CD4-positive, alpha-beta T cell (primary cell): ENCODE results near the gene ZNF200. TPM values are rescaled to one million over a fixed set of nuclear protein-coding genes. Genes with fewer than 3 reads are reported as not detected.

Experiments used
- ATAC-seq: fragments of 200-7000 bp; cut with Tn5 transposase; one replicate; pipeline ENCODE4 v1.10.0; 2022; ENCODE audit warnings: mild to moderate bottlenecking; ENCODE audit not compliant: poor library complexity
- CTCF ChIA-PET: fragments of 350-600 bp; sonication (Branson Sonifier 250); formaldehyde crosslinking; loops from one replicate; lab custom pipeline; 2021; ENCODE audit warnings: antibody characterized with exemption, inconsistent platforms; lab: Charles Lee
- POLR2A ChIA-PET: fragments of 350-600 bp; sonication (Branson Sonifier 250); formaldehyde crosslinking; loops from one replicate; lab custom pipeline; 2021; ENCODE audit warnings: antibody characterized with exemption, inconsistent platforms; lab: Charles Lee
- DNase-seq, 14 experiments: peaks; one replicate each; pipeline ENCODE4 v3.0.0-alpha.2; 2013 to 2020; ENCODE audit warnings: mixed read lengths in 2 of 14
- H3K27ac ChIP-seq, 2 donors: one replicate each; pipeline versions ENCODE4 v1.5.1 to v1.7.0; 2013; ENCODE audit warnings: low read length in 2 of 2, low read depth in 1 of 2, mild to moderate bottlenecking in 1 of 2
- H3K27me3 ChIP-seq, 2 experiments: 1 replicate in 1 of 2; 2 replicates in 1 of 2; pipeline versions ENCODE4 v1.6.1 to v1.7.0; 2013; ENCODE audit warnings: low read length in 2 of 2, control low read depth in 1 of 2, mild to moderate bottlenecking in 1 of 2, moderate library complexity in 1 of 2; ENCODE audit not compliant: insufficient read depth in 2 of 2, control insufficient read depth in 1 of 2
- H3K36me3 ChIP-seq: one replicate; pipeline ENCODE4 v1.6.1; 2013; ENCODE audit warnings: low read length, control low read depth; ENCODE audit not compliant: insufficient read depth
- H3K4me1 ChIP-seq: one replicate; pipeline ENCODE4 v1.6.1; 2013; ENCODE audit warnings: low read length, control low read depth; ENCODE audit not compliant: insufficient read depth
- H3K4me3 ChIP-seq: one replicate; pipeline ENCODE4 v1.5.1; 2013; ENCODE audit warnings: mild to moderate bottlenecking, low read length, moderate library complexity
- H3K9me3 ChIP-seq, 2 experiments: 1 replicate in 1 of 2; 2 replicates in 1 of 2; pipeline versions ENCODE4 v1.6.1 to v1.7.0; 2013; ENCODE audit warnings: low read length in 2 of 2, mild to moderate bottlenecking in 2 of 2, control low read depth in 1 of 2, moderate library complexity in 1 of 2; ENCODE audit not compliant: control insufficient read depth in 1 of 2, insufficient read depth in 1 of 2
- H3K27ac Mint-ChIP-seq: one replicate; pipeline ENCODE4 v1.8.0; 2020; ENCODE audit warnings: mixed read lengths
- H3K27me3 Mint-ChIP-seq: one replicate; pipeline ENCODE4 v1.8.0; 2021; ENCODE audit warnings: mixed read lengths
- H3K36me3 Mint-ChIP-seq: one replicate; pipeline ENCODE4 v1.8.0; 2021; ENCODE audit warnings: low read depth, mixed read lengths
- H3K4me1 Mint-ChIP-seq: one replicate; pipeline ENCODE4 v1.8.0; 2021; ENCODE audit warnings: low read depth, mixed read lengths
- H3K4me3 Mint-ChIP-seq: one replicate; pipeline ENCODE4 v1.8.0; 2020; ENCODE audit warnings: mild to moderate bottlenecking, mixed read lengths
- H3K9me3 Mint-ChIP-seq: one replicate; pipeline ENCODE4 v1.8.0; 2020; ENCODE audit warnings: mixed read lengths
- intact Hi-C, 2 experiments: fragments of 100-400 bp; cut with DNase I in 1 of 2; cut with micrococcal nuclease in 1 of 2; formaldehyde crosslinking; loops; one replicate each; pipeline versions ENCODE4 v1.15.1 to v1.9.0; 2023 to 2025; cut with DNase I, micrococcal nuclease
- total RNA-seq, 174 experiments: library from RNA in 2 of 174; stranded (reverse) in 2 of 174; gene quantifications; one replicate each; pipeline ENCODE4 v1.2.3 and lab custom pipeline; 2021 to 2026
- TF ChIP-seq, protein P1 (sequence below): fragments of 200-600 bp; IDR thresholded peaks from one replicate; pipeline ENCODE4 v1.8.0; 2022; ENCODE audit warnings: antibody characterized with exemption, mild to moderate bottlenecking

ZNF200 gene
- total RNA-seq, 2 experiments from 2014 or later = 7.0 to 7.2 TPM

DNA sequence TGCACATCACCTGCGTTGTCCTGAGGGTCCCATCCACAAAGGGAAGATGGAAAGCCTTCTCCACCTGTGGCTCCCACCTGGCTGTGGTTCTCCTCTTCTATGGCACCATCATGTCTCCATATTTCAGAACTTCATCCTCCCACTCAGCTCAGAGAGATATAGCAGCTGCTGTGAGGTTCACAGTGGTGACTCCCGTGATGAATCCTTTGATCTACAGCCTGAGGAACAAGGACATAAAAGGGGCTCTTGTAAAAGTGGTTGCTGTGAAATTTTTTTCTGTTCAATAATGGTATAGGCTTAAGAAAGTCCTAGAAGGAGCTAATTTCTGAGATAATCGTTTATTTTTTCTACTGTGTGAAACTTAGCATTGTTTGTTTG lies 18.7 kb downstream of the ZNF200 start:
- H3K9me3 ChIP-seq = peaks cover 12 to 42% of the 10 kb centered on the region in 2 experiments

DNA sequence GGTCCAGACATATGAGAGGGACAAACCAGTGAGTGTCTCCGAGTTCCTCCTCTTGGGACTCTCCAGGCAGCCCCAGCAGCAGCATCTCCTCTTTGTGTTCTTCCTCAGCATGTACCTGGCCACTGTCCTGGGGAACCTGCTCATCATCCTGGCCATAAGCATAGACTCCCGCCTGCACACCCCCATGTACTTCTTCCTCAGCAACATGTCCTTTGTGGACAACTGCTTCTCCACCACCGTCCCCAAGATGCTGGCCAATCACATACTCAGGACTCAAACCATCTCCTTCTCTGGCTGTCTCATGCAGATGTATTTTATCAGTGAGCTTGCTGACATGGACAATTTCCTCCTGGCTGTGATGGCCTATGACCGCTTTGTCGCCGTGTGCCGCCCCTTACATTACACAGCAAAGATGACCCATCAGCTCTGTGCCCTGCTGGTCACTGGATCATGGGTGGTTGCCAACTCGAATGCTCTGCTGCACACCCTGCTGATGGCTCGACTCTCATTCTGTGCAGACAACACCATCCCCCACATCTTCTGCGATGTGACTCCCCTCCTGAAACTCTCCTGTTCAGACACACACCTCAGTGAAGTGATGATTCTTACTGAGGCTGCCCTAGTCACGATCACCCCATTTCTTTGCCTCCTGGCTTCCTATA lies 19.2 kb downstream of the ZNF200 start:
- intact Hi-C loops = loop anchor here (1.0 to 5.0 kb wide), 5 partner anchors 20 to 67 kb away; partner anchors contain the start of genes ZNF200 (in 2 of the 2) and ZNF263 (in 1 of the 2)
- peaks cover 36% of the 10 kb centered on the region for H3K36me3 Mint-ChIP-seq
- peak in 10 of 14 experiments; percentile 4 to 39 (median 23) for DNase-seq
- ChIA-PET CTCF (interaction anchor here (0.6 kb wide), 1 partner anchor 31 kb away, joined by 6 read pairs; no protein-coding TSS in a partner anchor), POLR2A (interaction anchor here (0.6 to 2.7 kb wide), 24 partner anchors 8 to 185 kb away, joined by 3 to 22 read pairs (median 4); partner anchors contain the start of genes OR1F1, ZNF174, ZNF200 and ZNF213)
- TF ChIP-seq, protein P1, sequence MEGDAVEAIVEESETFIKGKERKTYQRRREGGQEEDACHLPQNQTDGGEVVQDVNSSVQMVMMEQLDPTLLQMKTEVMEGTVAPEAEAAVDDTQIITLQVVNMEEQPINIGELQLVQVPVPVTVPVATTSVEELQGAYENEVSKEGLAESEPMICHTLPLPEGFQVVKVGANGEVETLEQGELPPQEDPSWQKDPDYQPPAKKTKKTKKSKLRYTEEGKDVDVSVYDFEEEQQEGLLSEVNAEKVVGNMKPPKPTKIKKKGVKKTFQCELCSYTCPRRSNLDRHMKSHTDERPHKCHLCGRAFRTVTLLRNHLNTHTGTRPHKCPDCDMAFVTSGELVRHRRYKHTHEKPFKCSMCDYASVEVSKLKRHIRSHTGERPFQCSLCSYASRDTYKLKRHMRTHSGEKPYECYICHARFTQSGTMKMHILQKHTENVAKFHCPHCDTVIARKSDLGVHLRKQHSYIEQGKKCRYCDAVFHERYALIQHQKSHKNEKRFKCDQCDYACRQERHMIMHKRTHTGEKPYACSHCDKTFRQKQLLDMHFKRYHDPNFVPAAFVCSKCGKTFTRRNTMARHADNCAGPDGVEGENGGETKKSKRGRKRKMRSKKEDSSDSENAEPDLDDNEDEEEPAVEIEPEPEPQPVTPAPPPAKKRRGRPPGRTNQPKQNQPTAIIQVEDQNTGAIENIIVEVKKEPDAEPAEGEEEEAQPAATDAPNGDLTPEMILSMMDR = no peak
- peaks cover 4% of the 10 kb centered on the region for H3K9me3 Mint-ChIP-seq
- peaks cover 39% of the 10 kb centered on the region for H3K4me1 Mint-ChIP-seq
- ATAC-seq = peak; percentile 19
- peak overlapping the region; percentile 96 for H3K27ac Mint-ChIP-seq
- Histone ChIP-seq H3K9me3 (peaks cover 8 to 37% of the 10 kb centered on the region in 2 experiments), H3K27me3 (no peaks in the 10 kb centered on the region), H3K36me3 (no peaks in the 10 kb centered on the region), H3K4me3 (no peak overlapping the region), H3K27ac (peak overlapping the region; percentile 48 to 79), H3K4me1 (peaks cover 48% of the 10 kb centered on the region)
- peak overlapping the region; percentile 71 for H3K4me3 Mint-ChIP-seq
- no peaks in the 10 kb centered on the region for H3K27me3 Mint-ChIP-seq

More for the DNA sequence above, 18.7 kb downstream of the ZNF200 start:
- Mint-ChIP-seq H3K4me3 (peak overlapping the region; percentile 71), H3K4me1 (peaks cover 39% of the 10 kb centered on the region), H3K27me3 (no peaks in the 10 kb centered on the region), H3K9me3 (peaks cover 7% of the 10 kb centered on the region), H3K36me3 (peaks cover 36% of the 10 kb centered on the region), H3K27ac (peak overlapping the region; percentile 96)
- Histone ChIP-seq H3K4me3 (no peak overlapping the region), H3K27ac (peak overlapping the region; percentile 48 to 79), H3K4me1 (peaks cover 48% of the 10 kb centered on the region), H3K36me3 (no peaks in the 10 kb centered on the region), H3K27me3 (no peaks in the 10 kb centered on the region)
- ChIA-PET CTCF (no interaction called here), POLR2A (interaction anchor here (0.9 to 2.7 kb wide), 13 partner anchors 10 to 66 kb away, joined by 3 to 22 read pairs (median 7); partner anchors contain the start of genes OR1F1 and ZNF200)
- ATAC-seq (peak; percentile 27), DNase-seq (peak in 5 of 14 experiments; percentile 9 to 68 (median 19))
- TF ChIP-seq, protein P1 = no peak
- intact Hi-C loops = loop anchor here in 1 of 2 experiments (5.0 kb wide), 3 partner anchors 44 to 66 kb away; partner anchors contain the start of gene ZNF263

DNA sequence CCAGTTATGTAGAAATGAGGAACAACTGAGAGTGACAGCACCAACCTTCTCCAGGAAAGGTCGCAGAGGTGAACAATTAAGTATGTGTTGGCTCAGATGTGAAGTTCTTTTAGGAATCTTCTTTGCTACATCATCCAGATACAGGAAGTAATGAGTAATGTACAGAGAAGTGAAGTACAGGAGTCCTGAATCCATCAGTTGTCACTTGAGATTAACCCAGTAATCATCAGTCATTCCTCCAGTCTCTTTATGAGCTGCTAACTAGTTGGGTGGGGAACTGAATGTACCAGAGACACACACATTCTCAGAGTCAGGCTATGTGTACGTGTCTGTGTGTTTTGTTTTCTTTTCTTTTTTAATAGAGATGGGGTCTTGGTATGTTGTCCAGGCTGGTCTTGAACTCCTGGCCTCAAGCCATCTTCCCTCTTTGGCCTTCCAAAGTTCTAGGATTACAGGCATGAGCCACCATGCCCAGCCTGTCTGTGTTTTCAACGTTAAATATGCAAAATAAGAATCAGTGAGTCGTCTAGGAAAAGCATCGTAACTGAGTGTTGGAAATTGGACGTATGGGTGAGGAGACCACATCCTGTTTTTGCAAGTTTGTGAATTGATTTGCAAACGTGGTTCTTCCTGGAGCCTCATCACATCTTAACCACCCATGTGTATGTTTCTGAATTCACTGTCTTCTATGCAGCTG lies 19.9 kb downstream of the ZNF200 start:
- no peaks in the 10 kb centered on the region for H3K27me3 ChIP-seq
- Mint-ChIP-seq H3K27ac (peak overlapping the region; percentile 96), H3K27me3 (no peaks in the 10 kb centered on the region), H3K9me3 (peaks cover 4% of the 10 kb centered on the region), H3K36me3 (peaks cover 36% of the 10 kb centered on the region), H3K4me1 (peaks cover 39% of the 10 kb centered on the region), H3K4me3 (peak overlapping the region; percentile 71)
- DNase-seq = peak in 7 of 14 experiments; percentile 30 to 89 (median 43)
- TF ChIP-seq, protein P1 = no peak
- ChIA-PET POLR2A (interaction anchor here (0.6 to 2.7 kb wide), 22 partner anchors 8 to 186 kb away, joined by 3 to 22 read pairs (median 4); partner anchors contain the start of genes OR1F1, ZNF174, ZNF200 and ZNF213), CTCF (interaction anchor here (0.6 kb wide), 1 partner anchor 30 kb away, joined by 6 read pairs; no protein-coding TSS in a partner anchor)
- no peaks in the 10 kb centered on the region for H3K36me3 ChIP-seq
- H3K9me3 ChIP-seq = peaks cover 8 to 32% of the 10 kb centered on the region in 2 experiments
- H3K4me3 ChIP-seq = no peak overlapping the region
- intact Hi-C loops = loop anchor here (1.0 to 5.0 kb wide), 5 partner anchors 20 to 67 kb away; partner anchors contain the start of genes ZNF200 (in 2 of the 2) and ZNF263 (in 1 of the 2)
- peak overlapping the region; percentile 48 to 79 for H3K27ac ChIP-seq
- ATAC-seq = peak; percentile 86
- H3K4me1 ChIP-seq = peaks cover 48% of the 10 kb centered on the region
